PC-9 (cell line): ENCODE measurements around the gene SCGB1A1.

Experiments used
- EZH2 ChIP-seq: fragments of 200-600 bp; sonication (generic); IDR thresholded peaks from 2 replicates; pipeline ENCODE4 v1.8.0; 2017; ENCODE audit warnings: antibody characterized with exemption, low read depth
- TF ChIP-seq, protein P1 (sequence below): fragments of 200-600 bp; sonication (generic); conservative IDR thresholded peaks from 2 replicates; pipeline ENCODE4 v1.6.1; 2017; ENCODE audit warnings: mixed run types, antibody characterized with exemption, mild to moderate bottlenecking, moderate library complexity

DNA sequence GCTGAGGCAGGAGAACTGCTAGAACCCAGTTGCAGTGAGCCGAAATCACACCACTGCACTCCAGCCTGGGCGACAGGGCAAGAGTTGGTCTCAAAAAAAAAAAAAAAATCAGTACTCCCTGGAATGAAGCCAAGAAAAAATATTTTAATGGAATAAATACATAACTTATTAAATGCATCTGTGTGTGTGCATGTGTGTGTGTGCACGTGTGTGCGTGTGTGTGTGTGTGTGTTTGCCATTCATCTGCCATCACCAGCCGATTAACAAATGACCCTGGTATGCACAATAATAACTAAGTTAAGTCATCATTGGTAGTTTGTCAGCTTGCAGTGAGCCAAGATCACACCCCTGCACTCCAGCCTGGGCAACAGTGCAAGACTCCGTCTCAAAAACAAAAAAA lies 35.0 kb upstream of the SCGB1A1 start:
- TF ChIP-seq EZH2 = no peak
- TF ChIP-seq, protein P1, sequence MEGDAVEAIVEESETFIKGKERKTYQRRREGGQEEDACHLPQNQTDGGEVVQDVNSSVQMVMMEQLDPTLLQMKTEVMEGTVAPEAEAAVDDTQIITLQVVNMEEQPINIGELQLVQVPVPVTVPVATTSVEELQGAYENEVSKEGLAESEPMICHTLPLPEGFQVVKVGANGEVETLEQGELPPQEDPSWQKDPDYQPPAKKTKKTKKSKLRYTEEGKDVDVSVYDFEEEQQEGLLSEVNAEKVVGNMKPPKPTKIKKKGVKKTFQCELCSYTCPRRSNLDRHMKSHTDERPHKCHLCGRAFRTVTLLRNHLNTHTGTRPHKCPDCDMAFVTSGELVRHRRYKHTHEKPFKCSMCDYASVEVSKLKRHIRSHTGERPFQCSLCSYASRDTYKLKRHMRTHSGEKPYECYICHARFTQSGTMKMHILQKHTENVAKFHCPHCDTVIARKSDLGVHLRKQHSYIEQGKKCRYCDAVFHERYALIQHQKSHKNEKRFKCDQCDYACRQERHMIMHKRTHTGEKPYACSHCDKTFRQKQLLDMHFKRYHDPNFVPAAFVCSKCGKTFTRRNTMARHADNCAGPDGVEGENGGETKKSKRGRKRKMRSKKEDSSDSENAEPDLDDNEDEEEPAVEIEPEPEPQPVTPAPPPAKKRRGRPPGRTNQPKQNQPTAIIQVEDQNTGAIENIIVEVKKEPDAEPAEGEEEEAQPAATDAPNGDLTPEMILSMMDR = no peak
